Upper lobe of left lung (tissue), 6 donors: ENCODE results near the gene STUB1. TPM values are rescaled to one million over a fixed set of nuclear protein-coding genes. Genes with fewer than 3 reads are reported as not detected.

Experiments
- ATAC-seq, 2 donors: fragments of 200-7000 bp; cut with Tn5 transposase; one replicate each; pipeline ENCODE4 v1.9.1; 2022; ENCODE audit warnings: mild to moderate bottlenecking in 2 of 2, moderate library complexity in 2 of 2; ENCODE audit not compliant: low FRiP score in 2 of 2
- DNase-seq, 2 donors: peaks; one replicate each; pipeline ENCODE4 v3.0.0-alpha.2; 2019 to 2020
- H3K27ac ChIP-seq, 4 donors: fragments of 200-600 bp; sonication (generic); one replicate each; pipeline ENCODE4 v1.5.1; 2016 to 2019
- H3K27me3 ChIP-seq, 4 donors: fragments of 200-600 bp; sonication (generic); one replicate each; pipeline ENCODE4 v1.5.1; 2017 to 2019
- H3K36me3 ChIP-seq, 4 donors: fragments of 200-600 bp; sonication (generic); one replicate each; pipeline ENCODE4 v1.5.1; 2016 to 2019
- H3K4me1 ChIP-seq, 4 donors: fragments of 200-600 bp; sonication (generic); one replicate each; pipeline ENCODE4 v1.5.1; 2018 to 2019
- H3K4me3 ChIP-seq, 4 donors: fragments of 200-600 bp; sonication (generic); one replicate each; pipeline ENCODE4 v1.5.1; 2017 to 2019; ENCODE audit warnings: mild to moderate bottlenecking in 2 of 4, moderate library complexity in 1 of 4
- H3K9me3 ChIP-seq, 4 donors: fragments of 200-600 bp; sonication (generic); one replicate each; pipeline ENCODE4 v1.5.1; 2018 to 2019
- EP300 ChIP-seq, 4 donors: sonication (generic); formaldehyde crosslinking; IDR thresholded peaks; one replicate each; pipeline ENCODE4 v1.5.1; 2017; ENCODE audit warnings: antibody characterized with exemption in 4 of 4, control low read depth in 2 of 4
- POLR2A ChIP-seq, 4 donors: fragments of 450-650 bp; IDR thresholded peaks; one replicate each; pipeline ENCODE4 v1.5.1; 2016 to 2017; ENCODE audit warnings: antibody characterized with exemption in 4 of 4, mild to moderate bottlenecking in 2 of 4
- POLR2AphosphoS5 ChIP-seq, 2 donors: sonication (generic); formaldehyde crosslinking; IDR thresholded peaks; one replicate each; pipeline ENCODE4 v1.5.1; 2017; ENCODE audit warnings: antibody characterized with exemption in 2 of 2
- WGBS, 2 donors: methylation state at CpG; one replicate each; pipeline ENCODE4 v1.1.5; 2017 to 2018; 5-methylcytosine and 5-hydroxymethylcytosine counted together
- total RNA-seq, 6 donors: library from RNA; depleted of rRNA in 4 of 6; stranded (reverse); fragments of >200 nt in 4 of 6; gene quantifications; one replicate each; pipeline versions ENCODE4 v1.1.0 to v1.2.1, GENCODE V29; 2016 to 2021
- TF ChIP-seq, protein P1 (sequence below), 6 experiments: fragments of 450-650 bp in 4 of 6; fragments of 200-600 bp in 2 of 6; sonication (generic) in 2 of 6; IDR thresholded peaks; one replicate each; pipeline ENCODE4 v1.5.1; 2016 to 2019; ENCODE audit warnings: antibody characterized with exemption in 6 of 6
- donor health status: DM: no; HTN: no; CAD: no; lungs with moderate emphysema.
- donor health status: DM: no; HTN: yes; CAD: no; lungs with severe emphysema.

STUB1 gene
- total RNA-seq: 100 to 1,000 TPM; 101 to 186 (median 118) TPM

DNA sequence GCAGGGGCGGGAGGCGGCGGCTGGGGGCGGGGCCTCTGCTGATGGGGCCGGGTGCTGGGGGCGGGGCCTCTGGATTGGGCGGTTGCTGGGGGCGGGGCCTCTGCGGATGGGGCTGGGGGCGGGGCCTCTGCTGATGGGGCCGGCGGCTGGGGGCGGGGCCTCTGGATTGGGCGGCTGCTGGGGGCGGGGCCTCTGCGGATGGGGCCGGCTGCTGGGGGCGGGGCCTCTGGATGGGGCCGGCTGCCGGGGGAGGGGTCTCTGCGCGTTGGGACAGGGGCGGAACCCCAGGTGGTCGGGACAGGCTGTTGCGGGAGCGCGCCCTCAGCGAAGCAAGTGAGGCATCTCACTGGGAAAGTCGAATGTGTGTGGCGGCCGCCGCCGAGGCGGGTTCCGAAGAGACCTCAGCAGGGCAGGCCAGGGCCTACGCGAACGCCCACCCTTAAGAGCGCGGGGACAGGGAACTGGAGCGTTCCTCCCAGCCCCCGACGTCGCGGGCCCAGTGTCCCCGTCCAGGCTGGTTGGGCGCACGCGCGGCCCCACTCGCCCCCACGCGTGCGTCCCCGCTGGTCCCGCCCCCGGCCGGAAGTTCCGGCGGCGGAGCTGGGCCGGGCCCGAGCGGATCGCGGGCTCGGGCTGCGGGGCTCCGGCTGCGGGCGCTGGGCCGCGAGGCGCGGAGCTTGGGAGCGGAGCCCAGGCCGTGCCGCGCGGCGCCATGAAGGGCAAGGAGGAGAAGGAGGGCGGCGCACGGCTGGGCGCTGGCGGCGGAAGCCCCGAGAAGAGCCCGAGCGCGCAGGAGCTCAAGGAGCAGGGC is at the start of gene STUB1:
STUB1 (plus strand) TSS at position 597 of the 811 bp plus-strand sequence; CDS start at position 713, 116 bp downstream.
- H3K27me3 ChIP-seq: no peaks in the 10 kb centered on the region
- peaks cover 8 to 21% (median 18%) of the 10 kb centered on the region in 4 donors for H3K36me3 ChIP-seq
- H3K4me1 ChIP-seq: peaks cover 45 to 77% (median 53%) of the 10 kb centered on the region in 4 donors
- WGBS, 2 donors: 0 to 1% methylated on average over 3 to 31 of the region's 91 CpGs
- H3K9me3 ChIP-seq: no peaks in the 10 kb centered on the region
- H3K4me3 ChIP-seq: peak within 1 kb of the TSS; percentile 65 to 97 (median 91)
- peak; percentile 88 to 89 for ATAC-seq
- TF ChIP-seq POLR2A (IDR thresholded peaks at IDR 0.05): peak in 2 of 4 donors; percentile 38 to 90
- no peak for TF ChIP-seq EP300 (IDR thresholded peaks at IDR 0.05)
- TF ChIP-seq, protein P1, sequence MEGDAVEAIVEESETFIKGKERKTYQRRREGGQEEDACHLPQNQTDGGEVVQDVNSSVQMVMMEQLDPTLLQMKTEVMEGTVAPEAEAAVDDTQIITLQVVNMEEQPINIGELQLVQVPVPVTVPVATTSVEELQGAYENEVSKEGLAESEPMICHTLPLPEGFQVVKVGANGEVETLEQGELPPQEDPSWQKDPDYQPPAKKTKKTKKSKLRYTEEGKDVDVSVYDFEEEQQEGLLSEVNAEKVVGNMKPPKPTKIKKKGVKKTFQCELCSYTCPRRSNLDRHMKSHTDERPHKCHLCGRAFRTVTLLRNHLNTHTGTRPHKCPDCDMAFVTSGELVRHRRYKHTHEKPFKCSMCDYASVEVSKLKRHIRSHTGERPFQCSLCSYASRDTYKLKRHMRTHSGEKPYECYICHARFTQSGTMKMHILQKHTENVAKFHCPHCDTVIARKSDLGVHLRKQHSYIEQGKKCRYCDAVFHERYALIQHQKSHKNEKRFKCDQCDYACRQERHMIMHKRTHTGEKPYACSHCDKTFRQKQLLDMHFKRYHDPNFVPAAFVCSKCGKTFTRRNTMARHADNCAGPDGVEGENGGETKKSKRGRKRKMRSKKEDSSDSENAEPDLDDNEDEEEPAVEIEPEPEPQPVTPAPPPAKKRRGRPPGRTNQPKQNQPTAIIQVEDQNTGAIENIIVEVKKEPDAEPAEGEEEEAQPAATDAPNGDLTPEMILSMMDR (IDR thresholded peaks at IDR 0.05): peak in 3 of 6 experiments; percentile 4 to 28 (median 20)
- peak in 1 of 2 donors; percentile 66 for TF ChIP-seq POLR2AphosphoS5 (IDR thresholded peaks at IDR 0.05)
- DNase-seq: peak; percentile 90 to 97
- peak within 1 kb of the TSS; percentile 83 to 94 (median 91) for H3K27ac ChIP-seq

- peak within 1 kb of the TSS in 1 of 4 donors; percentile 12 for H3K4me3 ChIP-seq
- peaks cover 23 to 66% (median 55%) of the 10 kb centered on the region in 4 donors for H3K4me1 ChIP-seq
- DNase-seq: peak; percentile 65 to 90
- ATAC-seq: peak in 1 of 2 donors; percentile 3
- no peaks in the 10 kb centered on the region for H3K27me3 ChIP-seq
- no peaks in the 10 kb centered on the region for H3K9me3 ChIP-seq
- TF ChIP-seq POLR2A (IDR thresholded peaks at IDR 0.05) (peak in 1 of 4 donors; percentile 27), EP300 (IDR thresholded peaks at IDR 0.05) (no peak), POLR2AphosphoS5 (IDR thresholded peaks at IDR 0.05) (no peak)
- TF ChIP-seq, protein P1 (IDR thresholded peaks at IDR 0.05): no peak
- WGBS, 2 donors: 5 to 12% methylated on average over 4 to 11 of the region's 23 CpGs
- peak within 1 kb of the TSS; percentile 60 to 80 (median 64) for H3K27ac ChIP-seq
- peaks cover 6 to 49% (median 42%) of the 10 kb centered on the region in 4 donors for H3K36me3 ChIP-seq
Observed at GRCh38 chr16:630815-631405, 49.3 kb upstream of the STUB1 start, which contains the start of gene WFIKKN1. Gene WFIKKN1, plus strand, starts transcription at chr16:630985. Its CDS starts 269 bp downstream, at chr16:631254.

GRCh38 chr16:631808-632358 is 48.3 kb upstream of the STUB1 start:
- WGBS, 2 donors: 66 to 76% methylated on average over 7 to 9 of the region's 9 CpGs
- Histone ChIP-seq H3K4me3 (no peak overlapping the region), H3K27me3 (no peaks in the 10 kb centered on the region), H3K27ac (no peak overlapping the region), H3K36me3 (peaks cover 5 to 39% (median 33%) of the 10 kb centered on the region in 4 donors), H3K9me3 (no peaks in the 10 kb centered on the region), H3K4me1 (peaks cover 23 to 64% (median 54%) of the 10 kb centered on the region in 4 donors)
- no peak for ATAC-seq
- DNase-seq: no peak
- no peak for TF ChIP-seq POLR2AphosphoS5 (IDR thresholded peaks at IDR 0.05)
- TF ChIP-seq EP300 (IDR thresholded peaks at IDR 0.05): no peak
- TF ChIP-seq, protein P1 (IDR thresholded peaks at IDR 0.05): no peak

- no peak for TF ChIP-seq POLR2A (IDR thresholded peaks at IDR 0.05)
- TF ChIP-seq, protein P1 (IDR thresholded peaks at IDR 0.05): no peak
- TF ChIP-seq EP300 (IDR thresholded peaks at IDR 0.05): no peak
- ATAC-seq: no peak
- WGBS, 2 donors: 95 to 98% methylated on average over 11 to 58 of the region's 67 CpGs
- no peaks in the 10 kb centered on the region for H3K9me3 ChIP-seq
- H3K27me3 ChIP-seq: no peaks in the 10 kb centered on the region
- DNase-seq: peak in 1 of 2 donors; percentile 87
- peaks cover 0 to 31% (median 26%) of the 10 kb centered on the region in 4 donors for H3K36me3 ChIP-seq
- H3K4me1 ChIP-seq: peaks cover 28 to 63% (median 54%) of the 10 kb centered on the region in 4 donors
- no peak overlapping the region for H3K27ac ChIP-seq
- H3K4me3 ChIP-seq: no peak overlapping the region
Observed at GRCh38 chr16:632486-633335, 47.5 kb upstream of the STUB1 start.
